OCI-LY3 (cell line): ENCODE data around the gene PAMR1.

ENCODE experiments used
- H2AFZ ChIP-seq: fragments of 200-600, 300-600 bp; shearing (Covaris generic); 2 replicates; pipeline ENCODE4 v1.6.0; 2014; ENCODE audit warnings: antibody characterized with exemption, low read depth, low read length
- H3K27ac ChIP-seq: fragments of 200-600, 300-600 bp; sonication (generic); 2 replicates; pipeline ENCODE4 v1.5.1; 2014; ENCODE audit warnings: mild to moderate bottlenecking, low read length, moderate library complexity, mixed read lengths
- H3K27me3 ChIP-seq: fragments of 200-600, 300-600 bp; sonication (generic); 2 replicates; pipeline ENCODE4 v1.6.1; 2014; ENCODE audit warnings: low read depth, low read length, mixed read lengths
- H3K36me3 ChIP-seq: fragments of 200-600, 300-600 bp; sonication (generic); replicated peaks from 2 replicates; pipeline ENCODE3; 2014; ENCODE audit warnings: low read depth, low read length, mixed read lengths
- H3K4me1 ChIP-seq: fragments of 300-600, 200-600 bp; sonication (generic); 2 replicates; pipeline ENCODE4 v1.6.1; 2014; ENCODE audit warnings: low read length, mixed read lengths
- H3K4me2 ChIP-seq: fragments of 200-600, 300-600 bp; sonication (generic); 2 replicates; pipeline ENCODE4 v1.6.1; 2014; ENCODE audit warnings: low read length, mixed read lengths
- H3K4me3 ChIP-seq: fragments of 300-600, 200-600 bp; sonication (generic); 2 replicates; pipeline ENCODE4 v1.5.1; 2014; ENCODE audit warnings: antibody characterized with exemption, mild to moderate bottlenecking, low read length, moderate library complexity
- H3K79me2 ChIP-seq: fragments of 300-600, 200-600 bp; shearing (Covaris generic); 2 replicates; pipeline ENCODE4 v1.6.1; 2014; ENCODE audit warnings: mild to moderate bottlenecking, low read length, mixed read lengths
- H3K9ac ChIP-seq: fragments of 300-600, 200-600 bp; shearing (Covaris generic); 2 replicates; pipeline ENCODE4 v1.6.0; 2014; ENCODE audit warnings: mild to moderate bottlenecking, low read length, moderate library complexity
- H3K9me3 ChIP-seq: fragments of 200-600, 300-600 bp; shearing (Covaris generic); 2 replicates; pipeline ENCODE4 v1.6.1; 2014; ENCODE audit warnings: low read length, mixed read lengths; ENCODE audit not compliant: insufficient read depth
- H4K20me1 ChIP-seq: fragments of 200-600, 300-600 bp; sonication (generic); 2 replicates; pipeline ENCODE4 v1.6.1; 2016; ENCODE audit warnings: low read length, mixed read lengths; ENCODE audit not compliant: insufficient read depth
- EZH2phosphoT487 ChIP-seq: fragments of 200-600 bp; shearing (Covaris generic); IDR thresholded peaks from 2 replicates; pipeline ENCODE4 v1.6.1; 2018; ENCODE audit warnings: antibody characterized with exemption, mixed run types, low read depth
- TF ChIP-seq, protein P1 (sequence below): fragments of 200-600, 300-600 bp; sonication (generic); IDR thresholded peaks from 2 replicates; pipeline ENCODE4 v1.5.1; 2014; ENCODE audit warnings: antibody characterized with exemption, low read length, low read depth

PAMR1 gene

DNA sequence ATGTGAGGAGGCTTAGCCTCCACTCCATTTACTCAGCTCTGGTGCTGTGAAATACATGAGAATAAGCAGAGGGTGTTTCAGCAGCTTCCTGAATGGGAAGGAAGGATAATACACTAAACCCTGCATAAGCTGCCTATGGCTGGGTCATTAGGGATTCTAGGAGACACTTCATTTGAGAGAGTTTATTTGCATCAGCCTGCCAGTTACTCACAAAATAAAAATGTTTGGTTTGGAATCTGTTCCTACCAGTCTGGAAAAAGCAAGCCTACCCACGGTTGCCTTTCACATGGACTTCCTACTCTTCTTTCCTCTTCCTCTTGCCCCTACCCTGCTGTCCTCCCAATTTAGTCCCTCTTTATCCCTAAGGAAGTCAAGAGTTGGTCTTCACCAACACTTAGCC, 126.5 kb downstream of the PAMR1 start:
- no peak overlapping the region for H3K9ac ChIP-seq
- no peak for TF ChIP-seq EZH2phosphoT487
- TF ChIP-seq, protein P1, sequence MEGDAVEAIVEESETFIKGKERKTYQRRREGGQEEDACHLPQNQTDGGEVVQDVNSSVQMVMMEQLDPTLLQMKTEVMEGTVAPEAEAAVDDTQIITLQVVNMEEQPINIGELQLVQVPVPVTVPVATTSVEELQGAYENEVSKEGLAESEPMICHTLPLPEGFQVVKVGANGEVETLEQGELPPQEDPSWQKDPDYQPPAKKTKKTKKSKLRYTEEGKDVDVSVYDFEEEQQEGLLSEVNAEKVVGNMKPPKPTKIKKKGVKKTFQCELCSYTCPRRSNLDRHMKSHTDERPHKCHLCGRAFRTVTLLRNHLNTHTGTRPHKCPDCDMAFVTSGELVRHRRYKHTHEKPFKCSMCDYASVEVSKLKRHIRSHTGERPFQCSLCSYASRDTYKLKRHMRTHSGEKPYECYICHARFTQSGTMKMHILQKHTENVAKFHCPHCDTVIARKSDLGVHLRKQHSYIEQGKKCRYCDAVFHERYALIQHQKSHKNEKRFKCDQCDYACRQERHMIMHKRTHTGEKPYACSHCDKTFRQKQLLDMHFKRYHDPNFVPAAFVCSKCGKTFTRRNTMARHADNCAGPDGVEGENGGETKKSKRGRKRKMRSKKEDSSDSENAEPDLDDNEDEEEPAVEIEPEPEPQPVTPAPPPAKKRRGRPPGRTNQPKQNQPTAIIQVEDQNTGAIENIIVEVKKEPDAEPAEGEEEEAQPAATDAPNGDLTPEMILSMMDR, result no peak
- H3K9me3 ChIP-seq, result no peaks in the 10 kb centered on the region
- H3K79me2 ChIP-seq, result no peaks in the 10 kb centered on the region
- no peak overlapping the region for H3K4me2 ChIP-seq
- H3K27me3 ChIP-seq, result peaks cover 33% of the 10 kb centered on the region
- no peaks in the 10 kb centered on the region for H3K36me3 ChIP-seq
- H4K20me1 ChIP-seq, result no peaks in the 10 kb centered on the region
- no peak overlapping the region for H3K27ac ChIP-seq
- no peak overlapping the region for H3K4me3 ChIP-seq
- no peaks in the 10 kb centered on the region for H3K4me1 ChIP-seq
- no peak overlapping the region for H2AFZ ChIP-seq

DNA sequence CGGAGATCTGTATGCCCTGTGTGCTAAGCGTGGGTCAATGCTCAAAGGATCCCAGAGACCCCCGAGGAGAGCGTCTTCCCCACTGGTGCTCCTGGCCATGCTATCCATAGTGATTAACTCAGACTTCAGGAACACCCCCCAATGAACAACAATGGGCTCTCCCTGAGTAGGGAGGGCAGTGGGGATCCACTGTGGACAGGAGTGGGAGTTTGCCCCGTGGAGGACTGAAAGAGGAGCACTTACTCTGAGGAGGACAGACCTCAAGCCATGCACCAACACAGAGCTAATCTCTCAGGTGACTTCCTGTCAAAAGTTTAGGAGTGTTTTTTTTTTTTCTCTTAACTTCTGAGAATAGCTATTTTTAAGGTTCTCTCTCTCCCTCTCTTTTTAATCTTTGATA, 130.5 kb downstream of the PAMR1 start:
- no peak overlapping the region for H3K4me2 ChIP-seq
- no peaks in the 10 kb centered on the region for H3K9me3 ChIP-seq
- H3K36me3 ChIP-seq, result no peaks in the 10 kb centered on the region
- H3K9ac ChIP-seq, result no peak overlapping the region
- H3K79me2 ChIP-seq, result no peaks in the 10 kb centered on the region
- H3K4me1 ChIP-seq, result peaks cover 15% of the 10 kb centered on the region
- H3K27ac ChIP-seq, result no peak overlapping the region
- no peak overlapping the region for H3K4me3 ChIP-seq
- no peaks in the 10 kb centered on the region for H4K20me1 ChIP-seq
- H3K27me3 ChIP-seq, result peaks cover 49% of the 10 kb centered on the region
- no peak for TF ChIP-seq EZH2phosphoT487
- TF ChIP-seq, protein P1, result no peak
- H2AFZ ChIP-seq, result no peak overlapping the region

DNA sequence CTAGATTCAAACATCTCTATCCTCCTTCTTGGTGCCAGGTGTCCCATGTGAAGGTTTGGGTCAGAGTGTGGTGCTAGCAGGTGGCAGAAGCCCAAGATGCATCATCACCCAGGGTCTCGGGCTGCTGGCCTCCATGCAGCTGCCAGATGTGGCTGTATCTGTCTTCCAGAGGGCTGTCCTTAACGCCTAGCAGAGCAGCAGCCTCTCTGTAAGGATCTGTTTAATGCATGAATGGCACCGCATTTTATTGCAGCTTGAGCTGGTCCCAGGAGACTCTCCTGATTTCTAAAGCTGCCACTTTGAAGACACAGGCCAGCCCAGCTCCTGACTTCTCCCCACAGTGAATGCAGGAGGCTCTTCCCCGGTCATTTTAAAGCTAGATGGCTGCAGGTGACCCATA, 132.3 kb downstream of the PAMR1 start:
- Histone ChIP-seq H3K36me3 (no peaks in the 10 kb centered on the region), H3K27me3 (peaks cover 32% of the 10 kb centered on the region), H3K27ac (no peak overlapping the region), H4K20me1 (no peaks in the 10 kb centered on the region), H3K4me3 (no peak overlapping the region), H3K79me2 (no peaks in the 10 kb centered on the region), H3K4me2 (no peak overlapping the region), H3K4me1 (peaks cover 15% of the 10 kb centered on the region), H3K9me3 (no peaks in the 10 kb centered on the region), H2AFZ (no peak overlapping the region), H3K9ac (no peak overlapping the region)
- no peak for TF ChIP-seq EZH2phosphoT487
- TF ChIP-seq, protein P1, result no peak

DNA sequence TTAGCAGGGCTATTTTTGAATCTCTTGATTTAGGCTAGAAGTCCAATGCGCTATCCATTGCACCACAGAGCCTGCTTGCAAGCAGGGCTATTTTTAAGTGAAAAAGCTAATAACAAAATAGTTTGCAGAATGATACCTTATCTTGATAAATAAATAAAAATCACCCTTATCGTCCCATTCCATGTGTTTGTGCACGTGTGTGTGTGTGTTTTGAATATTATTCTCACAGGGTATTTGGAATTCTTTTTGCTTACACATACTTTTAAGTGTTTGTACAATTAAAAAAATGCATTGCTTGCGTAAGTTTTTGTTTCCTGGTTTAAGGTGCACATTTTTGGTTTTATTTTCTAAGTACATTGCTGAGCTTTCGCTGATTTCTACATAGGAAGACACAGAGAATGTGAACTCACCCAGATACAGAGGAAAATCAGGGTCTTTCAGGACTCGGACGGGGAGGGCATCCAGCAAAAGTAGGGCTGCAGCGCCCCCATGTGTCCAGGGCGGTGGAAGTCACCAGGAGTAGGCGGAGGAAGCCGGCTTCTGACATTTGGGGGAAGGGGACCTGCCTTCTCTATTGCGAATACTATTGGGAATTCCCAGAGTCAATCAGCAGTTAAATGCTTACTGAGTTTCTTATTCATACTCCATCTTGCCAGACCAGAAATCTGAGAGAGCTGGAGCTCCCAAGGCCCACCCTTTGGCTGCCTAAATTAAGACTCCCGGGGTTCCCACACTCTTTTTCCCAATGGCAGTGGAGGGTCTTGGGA, 133.3 kb downstream of the PAMR1 start:
- no peaks in the 10 kb centered on the region for H3K9me3 ChIP-seq
- no peak overlapping the region for H3K27ac ChIP-seq
- H4K20me1 ChIP-seq, result no peaks in the 10 kb centered on the region
- H3K9ac ChIP-seq, result no peak overlapping the region
- H3K27me3 ChIP-seq, result peaks cover 29% of the 10 kb centered on the region
- no peaks in the 10 kb centered on the region for H3K36me3 ChIP-seq
- H3K4me3 ChIP-seq, result peak overlapping the region; percentile 41
- no peak for TF ChIP-seq EZH2phosphoT487
- TF ChIP-seq, protein P1, result peak; percentile 95
- no peaks in the 10 kb centered on the region for H3K79me2 ChIP-seq
- peaks cover 15% of the 10 kb centered on the region for H3K4me1 ChIP-seq
- H3K4me2 ChIP-seq, result peak overlapping the region; percentile 63
- H2AFZ ChIP-seq, result no peak overlapping the region
